Measurements from ENCODE around the gene ZNF804A.
"Not testable (repeated sequence)": the region's sequence is repeated elsewhere in the genome, so short reads cannot be mapped to it uniquely, and the experiment has no call there.

- TF ChIP-seq, protein P1, sequence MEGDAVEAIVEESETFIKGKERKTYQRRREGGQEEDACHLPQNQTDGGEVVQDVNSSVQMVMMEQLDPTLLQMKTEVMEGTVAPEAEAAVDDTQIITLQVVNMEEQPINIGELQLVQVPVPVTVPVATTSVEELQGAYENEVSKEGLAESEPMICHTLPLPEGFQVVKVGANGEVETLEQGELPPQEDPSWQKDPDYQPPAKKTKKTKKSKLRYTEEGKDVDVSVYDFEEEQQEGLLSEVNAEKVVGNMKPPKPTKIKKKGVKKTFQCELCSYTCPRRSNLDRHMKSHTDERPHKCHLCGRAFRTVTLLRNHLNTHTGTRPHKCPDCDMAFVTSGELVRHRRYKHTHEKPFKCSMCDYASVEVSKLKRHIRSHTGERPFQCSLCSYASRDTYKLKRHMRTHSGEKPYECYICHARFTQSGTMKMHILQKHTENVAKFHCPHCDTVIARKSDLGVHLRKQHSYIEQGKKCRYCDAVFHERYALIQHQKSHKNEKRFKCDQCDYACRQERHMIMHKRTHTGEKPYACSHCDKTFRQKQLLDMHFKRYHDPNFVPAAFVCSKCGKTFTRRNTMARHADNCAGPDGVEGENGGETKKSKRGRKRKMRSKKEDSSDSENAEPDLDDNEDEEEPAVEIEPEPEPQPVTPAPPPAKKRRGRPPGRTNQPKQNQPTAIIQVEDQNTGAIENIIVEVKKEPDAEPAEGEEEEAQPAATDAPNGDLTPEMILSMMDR (IDR thresholded peaks at IDR 0.05): not testable (repeated sequence)
- TF ChIP-seq POLR2A, EP300 (IDR thresholded peaks at IDR 0.05): not testable (repeated sequence)
These were observed 161.4 kb downstream of the ZNF804A start for GRCh38 chr2:184759557-184760255.
